HepG2 (cell line): ENCODE data around the gene THOC1. TPM values are rescaled to one million over a fixed set of nuclear protein-coding genes. Genes with fewer than 3 reads are reported as not detected.
A peak's percentile ranks its signal among the peaks of the same experiment; 100 is the strongest.

ENCODE experiments used
- BCL6 ChIP-seq: IDR thresholded peaks from 2 replicates; pipeline ENCODE4 v1.6.1; 2016; ENCODE audit warnings: missing genetic modification reagents, missing compliant biosample characterization
- HDAC2 ChIP-seq: sonication (generic); formaldehyde crosslinking; IDR thresholded peaks from 2 replicates; pipeline ENCODE4 v1.4.0; 2020; ENCODE audit warnings: missing genetic modification reagents
- HMG20A ChIP-seq: IDR thresholded peaks from 2 replicates; pipeline ENCODE4 v1.6.1; 2016; ENCODE audit warnings: borderline replicate concordance
- ISX ChIP-seq: sonication (generic); formaldehyde crosslinking; conservative IDR thresholded peaks from 2 replicates; pipeline ENCODE4 v1.5.0; 2020; ENCODE audit warnings: missing genetic modification reagents
- JUND ChIP-seq: sonication (generic); formaldehyde crosslinking; IDR thresholded peaks from 2 replicates; pipeline ENCODE4 v1.8.0; 2022; ENCODE audit warnings: mild to moderate bottlenecking, missing genetic modification reagents
- KMT2A ChIP-seq: sonication (generic); formaldehyde crosslinking; IDR thresholded peaks from 2 replicates; pipeline ENCODE4 v1.4.0; 2020; ENCODE audit warnings: missing genetic modification reagents
- MTA3 ChIP-seq: sonication (generic); formaldehyde crosslinking; IDR thresholded peaks from 2 replicates; pipeline ENCODE4 v1.4.0; 2020; ENCODE audit warnings: missing genetic modification reagents
- NCOA2 ChIP-seq: sonication (generic); formaldehyde crosslinking; IDR thresholded peaks from 2 replicates; pipeline ENCODE4 v1.8.0; 2022; ENCODE audit warnings: inconsistent platforms
- POLR2AphosphoS5 ChIP-seq: IDR thresholded peaks from 2 replicates; pipeline ENCODE4 v1.6.1; 2012; ENCODE audit warnings: low read depth, low read length
- SMYD3 ChIP-seq: sonication (generic); formaldehyde crosslinking; IDR thresholded peaks from 2 replicates; pipeline ENCODE4 v1.8.1; 2023; ENCODE audit warnings: mild to moderate bottlenecking, missing genetic modification reagents
- SOX13 ChIP-seq, 3 experiments: fragments of 450-650 bp in 1 of 3; sonication (generic) in 1 of 3; formaldehyde crosslinking in 1 of 3; IDR thresholded peaks in 2 of 3; conservative IDR thresholded peaks in 1 of 3; 2 replicates each; pipeline versions ENCODE4 v1.5.0 to v1.6.1; 2016 to 2020; ENCODE audit warnings: antibody characterized with exemption in 1 of 3, mild to moderate bottlenecking in 1 of 3, missing compliant biosample characterization in 1 of 3, missing genetic modification reagents in 1 of 3, moderate library complexity in 1 of 3
- SRSF1 ChIP-seq: fragments of 200-400 bp; formaldehyde crosslinking; optimal IDR thresholded peaks from 2 replicates; pipeline ENCODE3; 2017; ENCODE audit warnings: mild to moderate bottlenecking, low read depth, low read length, moderate library complexity
- TEAD3 ChIP-seq: optimal IDR thresholded peaks from 2 replicates; pipeline ENCODE3; 2016; ENCODE audit warnings: borderline replicate concordance
- ZNF431 ChIP-seq: sonication (generic); formaldehyde crosslinking; IDR thresholded peaks from 2 replicates; pipeline ENCODE4 v1.9.0; 2022; ENCODE audit warnings: missing genetic modification reagents, low read depth, mild to moderate bottlenecking, borderline replicate concordance
- ZNF567 ChIP-seq: sonication (generic); formaldehyde crosslinking; IDR thresholded peaks from 2 replicates; pipeline ENCODE4 v1.8.1; 2023; ENCODE audit warnings: mild to moderate bottlenecking, missing genetic modification reagents, borderline replicate concordance
- ZNF652 ChIP-seq: IDR thresholded peaks from 2 replicates; pipeline ENCODE4 v1.6.1; 2016; ENCODE audit warnings: low read depth, borderline replicate concordance
- polyA plus RNA-seq, 8 experiments: library from polyadenylated mRNA; depleted of rRNA in 3 of 8; stranded (reverse) in 7 of 8; unstranded in 1 of 8; fragments of >200 nt; fragmentation: Illumina TruSeq in 4 of 8; extraction: Trizol in 4 of 8; gene quantifications; 2 replicates each; pipeline versions ENCODE4 v1.2.1 to v1.2.3, GENCODE V29; 2011 to 2016; ENCODE audit warnings: low read depth in 4 of 8, missing spikeins in 1 of 8, mixed read lengths in 1 of 8; ENCODE audit not compliant: insufficient read depth in 1 of 8
- total RNA-seq, 5 experiments: library from RNA; depleted of rRNA; stranded (reverse); fragments of >200 nt; fragmentation: Illumina TruSeq; extraction: Trizol; gene quantifications; 2 replicates each; pipeline ENCODE4 v1.2.3, GENCODE V29; 2016; ENCODE audit warnings: low read depth in 1 of 5
- TF ChIP-seq, protein P1 (sequence below): sonication (generic); formaldehyde crosslinking; IDR thresholded peaks from 2 replicates; pipeline ENCODE4 v1.4.0; 2020; ENCODE audit warnings: missing genetic modification reagents
- TF ChIP-seq, protein P2 (sequence below): sonication (generic); formaldehyde crosslinking; IDR thresholded peaks from 2 replicates; pipeline ENCODE4 v1.4.0; 2020; ENCODE audit warnings: mild to moderate bottlenecking, missing genetic modification reagents, borderline replicate concordance
- TF ChIP-seq, protein P3 (sequence below): IDR thresholded peaks from 2 replicates; pipeline ENCODE4 v1.6.1; 2016; ENCODE audit warnings: low read depth, missing genetic modification reagents, missing compliant biosample characterization

The THOC1 gene
- total and polyA plus RNA-seq, 2 of the 13 experiments (the other 11 are each of a cell fraction or from before 2014, with no cell fraction given): 40.6 to 56.7 TPM

DNA sequence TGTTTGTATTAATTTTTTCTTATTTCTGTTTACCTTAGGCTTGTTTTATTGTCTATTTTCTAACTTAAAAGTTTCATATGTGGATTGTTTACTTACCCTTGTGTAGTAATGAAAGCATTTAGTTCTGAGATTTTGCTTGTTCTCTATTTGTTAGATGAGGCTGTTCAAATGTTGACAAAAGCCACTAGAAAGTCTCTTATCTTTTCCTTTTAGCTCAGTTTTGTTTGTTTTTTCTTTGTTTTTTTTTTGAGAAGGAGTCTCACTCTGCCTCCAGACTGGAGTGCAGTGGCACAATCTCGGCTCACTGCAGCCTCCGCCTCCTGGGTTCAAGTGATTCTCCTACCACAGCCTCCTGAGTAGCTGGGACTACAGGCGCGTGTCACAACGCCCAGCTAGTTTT, 78.6 kb downstream of the THOC1 start (continued):
- no peak for TF ChIP-seq ZNF652
- TF ChIP-seq, protein P1, sequence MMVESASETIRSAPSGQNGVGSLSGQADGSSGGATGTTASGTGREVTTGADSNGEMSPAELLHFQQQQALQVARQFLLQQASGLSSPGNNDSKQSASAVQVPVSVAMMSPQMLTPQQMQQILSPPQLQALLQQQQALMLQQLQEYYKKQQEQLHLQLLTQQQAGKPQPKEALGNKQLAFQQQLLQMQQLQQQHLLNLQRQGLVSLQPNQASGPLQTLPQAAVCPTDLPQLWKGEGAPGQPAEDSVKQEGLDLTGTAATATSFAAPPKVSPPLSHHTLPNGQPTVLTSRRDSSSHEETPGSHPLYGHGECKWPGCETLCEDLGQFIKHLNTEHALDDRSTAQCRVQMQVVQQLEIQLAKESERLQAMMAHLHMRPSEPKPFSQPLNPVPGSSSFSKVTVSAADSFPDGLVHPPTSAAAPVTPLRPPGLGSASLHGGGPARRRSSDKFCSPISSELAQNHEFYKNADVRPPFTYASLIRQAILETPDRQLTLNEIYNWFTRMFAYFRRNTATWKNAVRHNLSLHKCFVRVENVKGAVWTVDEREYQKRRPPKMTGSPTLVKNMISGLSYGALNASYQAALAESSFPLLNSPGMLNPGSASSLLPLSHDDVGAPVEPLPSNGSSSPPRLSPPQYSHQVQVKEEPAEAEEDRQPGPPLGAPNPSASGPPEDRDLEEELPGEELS: 0 out of 2 replicates have a peak, but pooled peaks have one; percentile 19
- TF ChIP-seq MTA3 (CRISPR knock-in tag): no peak
- no peak for TF ChIP-seq SOX13 (IDR thresholded peaks at IDR 0.05)
- TF ChIP-seq SOX13 (CRISPR knock-in tag; conservative IDR thresholded peaks at IDR 0.05 in 1 of 2, IDR thresholded peaks at IDR 0.05 in 1 of 2): peak in 1 of 2 experiments; percentile 91; a peak in 2 of 4 replicates
- peak; percentile 89 for TF ChIP-seq HMG20A (CRISPR knock-in tag)
- no peak for TF ChIP-seq SMYD3
- no peak for TF ChIP-seq ISX (CRISPR knock-in tag)
- TF ChIP-seq ZNF431 (CRISPR knock-in tag): no peak
- TF ChIP-seq ZNF567 (CRISPR knock-in tag): no peak
- TF ChIP-seq, protein P2, sequence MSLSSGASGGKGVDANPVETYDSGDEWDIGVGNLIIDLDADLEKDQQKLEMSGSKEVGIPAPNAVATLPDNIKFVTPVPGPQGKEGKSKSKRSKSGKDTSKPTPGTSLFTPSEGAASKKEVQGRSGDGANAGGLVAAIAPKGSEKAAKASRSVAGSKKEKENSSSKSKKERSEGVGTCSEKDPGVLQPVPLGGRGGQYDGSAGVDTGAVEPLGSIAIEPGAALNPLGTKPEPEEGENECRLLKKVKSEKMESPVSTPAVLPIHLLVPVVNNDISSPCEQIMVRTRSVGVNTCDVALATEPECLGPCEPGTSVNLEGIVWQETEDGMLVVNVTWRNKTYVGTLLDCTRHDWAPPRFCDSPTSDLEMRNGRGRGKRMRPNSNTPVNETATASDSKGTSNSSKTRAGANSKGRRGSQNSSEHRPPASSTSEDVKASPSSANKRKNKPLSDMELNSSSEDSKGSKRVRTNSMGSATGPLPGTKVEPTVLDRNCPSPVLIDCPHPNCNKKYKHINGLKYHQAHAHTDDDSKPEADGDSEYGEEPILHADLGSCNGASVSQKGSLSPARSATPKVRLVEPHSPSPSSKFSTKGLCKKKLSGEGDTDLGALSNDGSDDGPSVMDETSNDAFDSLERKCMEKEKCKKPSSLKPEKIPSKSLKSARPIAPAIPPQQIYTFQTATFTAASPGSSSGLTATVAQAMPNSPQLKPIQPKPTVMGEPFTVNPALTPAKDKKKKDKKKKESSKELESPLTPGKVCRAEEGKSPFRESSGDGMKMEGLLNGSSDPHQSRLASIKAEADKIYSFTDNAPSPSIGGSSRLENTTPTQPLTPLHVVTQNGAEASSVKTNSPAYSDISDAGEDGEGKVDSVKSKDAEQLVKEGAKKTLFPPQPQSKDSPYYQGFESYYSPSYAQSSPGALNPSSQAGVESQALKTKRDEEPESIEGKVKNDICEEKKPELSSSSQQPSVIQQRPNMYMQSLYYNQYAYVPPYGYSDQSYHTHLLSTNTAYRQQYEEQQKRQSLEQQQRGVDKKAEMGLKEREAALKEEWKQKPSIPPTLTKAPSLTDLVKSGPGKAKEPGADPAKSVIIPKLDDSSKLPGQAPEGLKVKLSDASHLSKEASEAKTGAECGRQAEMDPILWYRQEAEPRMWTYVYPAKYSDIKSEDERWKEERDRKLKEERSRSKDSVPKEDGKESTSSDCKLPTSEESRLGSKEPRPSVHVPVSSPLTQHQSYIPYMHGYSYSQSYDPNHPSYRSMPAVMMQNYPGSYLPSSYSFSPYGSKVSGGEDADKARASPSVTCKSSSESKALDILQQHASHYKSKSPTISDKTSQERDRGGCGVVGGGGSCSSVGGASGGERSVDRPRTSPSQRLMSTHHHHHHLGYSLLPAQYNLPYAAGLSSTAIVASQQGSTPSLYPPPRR: peak; percentile 62; the same call in 1 of the 2 replicates
- TF ChIP-seq HDAC2 (CRISPR knock-in tag): peak; percentile 42; the same call in 1 of the 2 replicates
- no peak for TF ChIP-seq POLR2AphosphoS5
- peak; percentile 85 for TF ChIP-seq BCL6 (CRISPR knock-in tag)
- TF ChIP-seq NCOA2: peak; percentile 52; the same call in 1 of the 2 replicates
- no peak for TF ChIP-seq JUND (CRISPR knock-in tag)
- no peak for TF ChIP-seq KMT2A (CRISPR knock-in tag)
- TF ChIP-seq TEAD3 (CRISPR knock-in tag): no peak
- TF ChIP-seq, protein P3, sequence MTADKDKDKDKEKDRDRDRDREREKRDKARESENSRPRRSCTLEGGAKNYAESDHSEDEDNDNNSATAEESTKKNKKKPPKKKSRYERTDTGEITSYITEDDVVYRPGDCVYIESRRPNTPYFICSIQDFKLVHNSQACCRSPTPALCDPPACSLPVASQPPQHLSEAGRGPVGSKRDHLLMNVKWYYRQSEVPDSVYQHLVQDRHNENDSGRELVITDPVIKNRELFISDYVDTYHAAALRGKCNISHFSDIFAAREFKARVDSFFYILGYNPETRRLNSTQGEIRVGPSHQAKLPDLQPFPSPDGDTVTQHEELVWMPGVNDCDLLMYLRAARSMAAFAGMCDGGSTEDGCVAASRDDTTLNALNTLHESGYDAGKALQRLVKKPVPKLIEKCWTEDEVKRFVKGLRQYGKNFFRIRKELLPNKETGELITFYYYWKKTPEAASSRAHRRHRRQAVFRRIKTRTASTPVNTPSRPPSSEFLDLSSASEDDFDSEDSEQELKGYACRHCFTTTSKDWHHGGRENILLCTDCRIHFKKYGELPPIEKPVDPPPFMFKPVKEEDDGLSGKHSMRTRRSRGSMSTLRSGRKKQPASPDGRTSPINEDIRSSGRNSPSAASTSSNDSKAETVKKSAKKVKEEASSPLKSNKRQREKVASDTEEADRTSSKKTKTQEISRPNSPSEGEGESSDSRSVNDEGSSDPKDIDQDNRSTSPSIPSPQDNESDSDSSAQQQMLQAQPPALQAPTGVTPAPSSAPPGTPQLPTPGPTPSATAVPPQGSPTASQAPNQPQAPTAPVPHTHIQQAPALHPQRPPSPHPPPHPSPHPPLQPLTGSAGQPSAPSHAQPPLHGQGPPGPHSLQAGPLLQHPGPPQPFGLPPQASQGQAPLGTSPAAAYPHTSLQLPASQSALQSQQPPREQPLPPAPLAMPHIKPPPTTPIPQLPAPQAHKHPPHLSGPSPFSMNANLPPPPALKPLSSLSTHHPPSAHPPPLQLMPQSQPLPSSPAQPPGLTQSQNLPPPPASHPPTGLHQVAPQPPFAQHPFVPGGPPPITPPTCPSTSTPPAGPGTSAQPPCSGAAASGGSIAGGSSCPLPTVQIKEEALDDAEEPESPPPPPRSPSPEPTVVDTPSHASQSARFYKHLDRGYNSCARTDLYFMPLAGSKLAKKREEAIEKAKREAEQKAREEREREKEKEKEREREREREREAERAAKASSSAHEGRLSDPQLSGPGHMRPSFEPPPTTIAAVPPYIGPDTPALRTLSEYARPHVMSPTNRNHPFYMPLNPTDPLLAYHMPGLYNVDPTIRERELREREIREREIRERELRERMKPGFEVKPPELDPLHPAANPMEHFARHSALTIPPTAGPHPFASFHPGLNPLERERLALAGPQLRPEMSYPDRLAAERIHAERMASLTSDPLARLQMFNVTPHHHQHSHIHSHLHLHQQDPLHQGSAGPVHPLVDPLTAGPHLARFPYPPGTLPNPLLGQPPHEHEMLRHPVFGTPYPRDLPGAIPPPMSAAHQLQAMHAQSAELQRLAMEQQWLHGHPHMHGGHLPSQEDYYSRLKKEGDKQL (CRISPR knock-in tag): peak; percentile 45; the same call in 1 of the 2 replicates
- TF ChIP-seq SRSF1: no peak
